Fibroblast of skin of right biceps (primary cell): ENCODE measurements around the gene RPE.

Experiments used
- DNase-seq: peaks from one replicate; pipeline ENCODE4 v3.0.0-alpha.2; 2013

Gene RPE

DNA sequence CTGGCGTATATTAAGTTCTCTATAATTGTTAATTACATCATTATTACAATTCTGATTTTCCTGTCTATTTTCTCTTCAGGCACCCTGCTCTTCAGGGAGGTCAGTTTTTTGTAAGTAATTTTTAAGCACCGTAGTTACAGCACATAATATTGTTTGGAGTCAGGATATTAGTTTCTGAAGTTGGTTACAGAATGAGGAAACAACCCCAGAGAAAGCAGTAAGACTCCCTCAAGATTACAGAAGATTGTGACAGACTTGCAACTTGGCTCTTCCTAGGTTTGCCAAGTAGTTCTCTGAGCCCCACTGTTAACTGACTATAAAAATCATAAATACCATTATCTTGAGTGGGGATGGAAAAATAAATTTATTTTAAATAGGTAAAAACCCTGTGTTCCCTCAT is 921 bp downstream of the RPE start:
- DNase-seq: no peak

- DNase-seq: no peak
These were observed 2.4 kb downstream of the RPE start for GRCh38 chr2:210004881-210005280.

DNA sequence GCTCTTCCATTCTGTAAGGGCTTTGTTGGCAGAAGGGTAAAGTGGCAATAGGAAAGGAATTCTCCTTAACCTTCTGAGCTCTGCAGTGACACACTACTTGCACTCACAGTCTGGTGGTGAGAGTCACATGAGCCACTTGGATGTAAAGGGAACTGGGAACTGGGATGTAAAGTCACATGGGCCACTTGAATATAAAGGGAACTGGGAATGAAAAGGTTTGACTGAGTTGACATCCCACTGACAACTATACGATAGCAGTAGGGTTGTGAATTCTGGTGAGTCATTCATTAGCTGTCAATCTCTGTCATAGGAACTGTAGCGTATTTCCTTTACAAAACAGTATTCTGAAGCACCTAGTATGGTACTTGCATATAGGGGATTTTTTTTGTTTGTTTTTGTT is 5.5 kb downstream of the RPE start:
- no peak for DNase-seq

- no peak for DNase-seq
These were observed 6.7 kb downstream of the RPE start for GRCh38 chr2:210009126-210009525.

DNA sequence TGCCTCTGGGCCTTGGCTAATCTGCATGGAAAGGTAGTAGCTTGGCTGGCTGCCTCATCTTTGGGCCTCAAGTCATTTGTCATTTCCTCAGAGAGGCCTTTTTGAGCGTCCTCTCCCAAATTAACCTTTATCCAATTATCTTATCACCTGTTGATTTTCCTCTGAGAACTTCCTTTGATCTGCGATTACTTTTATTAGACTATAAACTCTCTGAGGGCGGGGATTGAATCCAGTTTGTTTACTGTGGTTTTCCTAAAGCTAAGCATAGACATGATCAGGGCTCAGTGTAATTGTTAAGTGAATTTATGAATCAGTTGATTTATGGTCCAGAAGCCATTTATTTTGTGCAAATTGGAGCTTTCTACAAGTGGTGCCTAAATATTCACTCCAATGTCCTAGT is 7.5 kb downstream of the RPE start:
- DNase-seq: no peak

- DNase-seq: no peak
These were observed 17.7 kb downstream of the RPE start for GRCh38 chr2:210020138-210020537.

- no peak for DNase-seq
These were observed 20.4 kb downstream of the RPE start for GRCh38 chr2:210022824-210023223.

- DNase-seq: no peak
These were observed 25.2 kb downstream of the RPE start for GRCh38 chr2:210027608-210028007.

GRCh38 chr2:210028178-210028577 is 25.7 kb downstream of the RPE start:
- DNase-seq: no peak

- DNase-seq: no peak
These were observed 31.7 kb downstream of the RPE start for GRCh38 chr2:210034087-210034683.

DNA sequence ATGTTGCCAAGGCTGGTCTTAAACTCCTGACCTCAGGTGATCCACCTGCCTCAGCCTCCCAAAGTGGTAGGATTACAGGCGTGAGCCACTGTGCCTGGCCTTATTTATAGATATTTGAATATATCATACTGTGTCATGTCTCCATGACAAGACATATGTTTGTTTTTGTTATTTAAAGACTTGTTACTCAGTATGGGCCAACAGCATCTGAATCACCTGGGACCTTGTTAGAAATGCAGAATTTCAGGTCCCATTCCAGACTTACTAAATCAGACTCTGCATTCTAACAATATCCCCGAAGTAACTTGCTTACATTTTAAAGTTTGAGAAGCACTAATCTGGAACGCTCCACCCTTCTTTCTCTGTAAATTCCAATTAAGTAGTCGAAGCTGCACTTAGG is 33.2 kb downstream of the RPE start:
- no peak for DNase-seq

GRCh38 chr2:210038078-210038477 is 35.6 kb downstream of the RPE start:
- no peak for DNase-seq

DNA sequence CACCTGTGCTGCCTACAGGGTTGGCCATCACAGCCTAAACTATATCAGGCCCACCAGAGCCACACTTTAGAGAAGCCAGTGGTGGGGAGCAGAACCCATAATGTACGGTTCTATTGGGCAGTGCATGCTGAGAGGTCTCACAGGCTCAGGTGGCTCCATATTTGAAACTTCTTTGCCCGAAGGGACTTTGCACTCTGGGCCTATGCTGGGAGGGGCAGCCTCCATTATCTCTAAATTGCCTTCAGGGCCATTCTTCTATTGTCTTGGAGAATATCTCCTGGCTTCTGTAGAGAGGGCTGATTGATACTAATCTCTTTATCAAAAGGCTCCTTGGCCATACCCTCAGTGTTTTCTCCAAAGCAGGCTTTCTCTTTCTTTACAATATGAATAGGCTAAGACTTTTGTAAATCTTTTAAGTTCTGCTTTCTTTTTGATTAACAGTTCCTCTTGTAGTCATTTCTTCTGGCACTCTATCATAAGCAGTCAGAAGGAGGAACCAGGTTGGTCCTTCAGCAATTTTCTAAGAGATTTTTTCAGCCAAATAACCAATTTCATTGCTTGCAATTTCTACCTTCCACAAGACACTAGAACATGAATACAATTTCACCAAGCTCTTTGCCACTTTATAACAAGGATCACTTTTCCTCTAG is 44.5 kb downstream of the RPE start:
- DNase-seq: no peak

- DNase-seq: no peak
These were observed 47.4 kb downstream of the RPE start for GRCh38 chr2:210049831-210050230.

DNA sequence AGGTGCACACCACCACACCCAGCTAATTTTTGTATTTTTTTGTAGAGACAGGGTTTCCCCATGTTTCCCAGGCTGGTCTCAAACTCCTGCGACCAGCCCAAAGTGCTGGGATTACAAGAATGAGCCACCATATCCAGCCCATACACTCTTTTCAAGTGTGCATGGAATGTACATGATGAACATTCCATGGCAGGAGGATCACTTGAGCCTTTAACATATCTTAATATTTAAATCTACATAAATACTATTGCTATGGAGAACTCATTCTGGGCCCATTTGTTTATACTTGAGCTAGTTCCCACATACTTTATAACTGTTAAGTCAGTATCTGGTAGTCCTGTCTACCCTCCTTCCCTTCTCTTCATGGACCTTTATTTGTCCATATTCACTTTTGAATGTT is 48.4 kb downstream of the RPE start:
- DNase-seq: no peak

- DNase-seq: no peak
These were observed 52.3 kb downstream of the RPE start for GRCh38 chr2:210054696-210055095.

DNA sequence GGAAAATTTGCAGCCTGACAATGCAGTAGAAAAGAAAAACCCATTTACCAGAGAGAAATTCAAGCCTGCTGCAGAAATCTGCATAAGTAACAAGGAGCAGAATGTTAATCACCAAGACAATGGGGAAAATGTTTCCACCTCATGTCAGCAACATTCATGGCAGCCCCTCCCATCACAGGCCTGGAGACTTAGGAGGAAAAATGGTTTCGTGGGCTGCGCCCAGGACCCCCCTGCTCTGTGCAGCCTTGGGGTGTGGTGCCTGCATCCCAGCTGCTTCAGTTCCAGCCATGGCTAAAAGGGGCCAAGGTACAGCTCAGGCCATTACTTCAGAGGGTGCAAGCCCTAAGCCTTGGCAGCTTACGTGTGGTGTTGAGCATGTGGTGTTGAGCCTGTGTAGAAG is 53.4 kb downstream of the RPE start:
- DNase-seq: no peak

- no peak for DNase-seq
These were observed 60.9 kb downstream of the RPE start for GRCh38 chr2:210063306-210063705.
